OCI-M2 (cell line): Measurements from ENCODE around the gene TSPAN10.
A peak's percentile ranks its signal among the peaks of the same experiment; 100 is the strongest.
"Not testable (repeated sequence)": the region's sequence is repeated elsewhere in the genome, so short reads cannot be mapped to it uniquely, and the experiment has no call there.

Source experiments
- DNase-seq: peaks from one replicate; lab custom pipeline; 2025; ENCODE audit not compliant: unreplicated experiment; lab: John Stamatoyannopoulos, UW

TSPAN10 gene

DNA sequence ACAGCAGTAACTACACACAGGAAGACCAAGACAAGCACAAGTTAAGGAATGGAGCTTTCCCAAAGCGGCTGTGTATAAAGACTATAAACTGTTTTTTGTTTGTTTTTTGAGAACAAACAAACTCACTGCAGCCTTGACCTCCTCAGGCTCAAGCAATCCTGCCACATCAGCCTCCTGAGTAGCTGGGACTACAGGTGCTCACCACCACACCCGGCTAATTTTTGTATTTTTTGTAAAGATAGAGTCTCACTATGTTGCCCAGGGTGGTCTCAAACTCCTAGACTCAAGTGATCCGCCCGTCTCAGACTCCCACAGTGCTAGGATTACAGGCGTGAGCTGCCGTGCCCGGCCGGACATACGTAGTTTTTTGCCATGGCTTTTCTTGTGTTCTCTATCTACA is 23.4 kb downstream of the TSPAN10 start:
- no peak for DNase-seq

DNA sequence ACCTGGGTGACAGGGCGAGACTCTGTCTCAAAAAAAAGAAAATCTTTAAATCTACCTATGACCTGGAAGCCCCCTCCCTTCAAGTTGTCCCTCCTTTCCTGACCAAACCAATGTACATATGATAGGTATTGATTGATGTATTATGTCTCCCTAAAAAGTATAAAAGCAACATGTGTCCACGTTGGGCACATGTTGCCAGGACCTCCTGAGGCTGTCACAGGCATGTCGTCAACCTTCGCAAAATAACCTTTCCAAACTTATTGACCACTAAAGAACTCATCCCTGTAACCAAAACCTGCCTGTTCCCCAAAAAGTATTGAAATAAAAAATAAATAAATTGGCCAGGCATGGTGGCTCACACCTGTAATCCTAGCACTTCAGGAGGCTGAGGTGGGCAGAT is 25.0 kb downstream of the TSPAN10 start:
- no peak for DNase-seq

DNA sequence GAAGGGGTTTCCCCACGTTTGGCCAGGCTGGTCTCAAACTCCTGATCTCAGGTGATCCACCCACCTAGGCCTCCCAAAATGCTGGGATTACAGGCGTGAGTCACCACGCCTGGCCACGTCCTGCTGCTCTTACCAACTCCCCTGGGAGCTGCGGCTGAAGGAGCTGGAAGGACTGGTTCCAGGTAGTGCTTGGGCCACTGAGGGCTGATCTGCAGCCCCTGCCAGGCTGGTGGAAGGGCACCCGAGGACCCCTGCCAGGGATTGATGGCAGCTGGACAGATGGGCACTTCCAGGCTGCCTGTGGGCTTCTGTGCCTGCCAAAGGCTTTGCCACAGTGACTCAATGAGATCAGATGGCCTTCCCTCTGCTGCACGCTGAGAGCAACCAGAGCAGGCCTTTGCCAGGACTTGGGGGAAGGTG is 27.1 kb downstream of the TSPAN10 start:
- no peak for DNase-seq

- DNase-seq = no peak
These were observed 28.5 kb downstream of the TSPAN10 start for GRCh38 chr17:81665205-81666091.

DNA sequence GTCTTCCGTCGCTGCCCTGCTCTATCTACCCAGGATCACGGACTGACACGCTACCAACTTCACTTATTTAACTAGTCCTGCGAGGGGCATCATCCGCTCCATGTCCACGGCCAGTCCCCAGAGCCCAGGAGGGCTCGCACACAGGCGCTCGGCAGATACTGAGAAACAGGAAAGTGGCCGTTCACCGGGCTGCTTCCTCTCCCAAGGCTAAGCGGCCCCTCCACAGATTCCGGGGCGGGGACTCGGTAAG is 29.0 kb downstream of the TSPAN10 start:
- DNase-seq = no peak

DNA sequence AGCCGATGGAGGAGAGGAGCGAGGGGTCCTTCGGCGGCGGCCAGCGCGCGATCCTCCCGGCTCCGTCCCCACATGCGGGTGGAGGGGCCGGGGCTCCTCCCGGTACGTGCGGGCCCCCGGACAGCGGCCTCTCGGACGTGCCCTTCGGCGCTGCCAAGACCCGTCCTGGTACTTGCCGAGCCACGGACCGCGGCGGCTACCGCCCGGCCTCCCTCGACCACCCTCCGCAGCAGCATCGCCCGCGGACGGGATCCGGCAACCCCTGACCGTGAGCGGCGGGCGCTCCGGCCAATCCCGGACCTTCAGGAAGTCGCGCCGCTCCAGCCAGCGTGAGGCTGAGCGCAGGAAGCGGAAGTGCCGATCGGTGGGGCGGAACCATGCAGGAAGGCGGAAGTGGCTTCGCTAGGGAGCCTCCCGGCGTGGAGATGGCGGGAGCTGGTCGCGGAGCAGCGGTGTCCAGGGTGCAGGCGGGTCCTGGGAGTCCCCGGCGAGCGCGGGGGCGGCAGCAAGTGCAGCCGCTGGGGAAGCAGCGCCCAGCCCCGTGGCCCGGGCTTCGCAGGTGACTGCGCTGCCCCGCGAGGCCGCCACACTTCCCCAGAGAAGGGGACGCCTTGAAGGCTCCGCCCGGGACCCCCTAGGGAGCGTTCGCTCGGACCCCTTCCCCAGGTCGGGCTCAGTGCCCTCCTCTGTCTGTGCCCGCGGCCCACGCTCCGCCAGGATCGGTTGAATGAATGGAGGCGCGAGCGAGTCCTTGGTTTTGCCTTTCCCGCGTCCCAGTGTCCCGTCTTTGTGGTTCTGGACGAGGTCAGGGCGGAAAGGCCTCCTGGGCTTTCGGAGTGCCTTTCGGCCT is 29.6 kb downstream of the TSPAN10 start, which contains the start of the genes CCDC137 and OXLD1:
Gene CCDC137, plus strand, starts transcription at position 396 of the 850 bp plus-strand sequence. Its CDS starts 30 bp downstream, at position 426.
Gene OXLD1, minus strand, starts transcription at position 264 of the 850 bp plus-strand sequence. Its CDS starts 28 bp downstream, at position 236.
- peak; percentile 33 for DNase-seq

GRCh38 chr17:81667754-81668153 is 30.8 kb downstream of the TSPAN10 start:
- DNase-seq = no peak

- DNase-seq = no peak
These were observed 35.5 kb downstream of the TSPAN10 start for GRCh38 chr17:81672504-81672903.

GRCh38 chr17:81672954-81673353 is 36.0 kb downstream of the TSPAN10 start:
- no peak for DNase-seq

GRCh38 chr17:81673561-81674258 is 36.7 kb downstream of the TSPAN10 start:
- DNase-seq = no peak

DNA sequence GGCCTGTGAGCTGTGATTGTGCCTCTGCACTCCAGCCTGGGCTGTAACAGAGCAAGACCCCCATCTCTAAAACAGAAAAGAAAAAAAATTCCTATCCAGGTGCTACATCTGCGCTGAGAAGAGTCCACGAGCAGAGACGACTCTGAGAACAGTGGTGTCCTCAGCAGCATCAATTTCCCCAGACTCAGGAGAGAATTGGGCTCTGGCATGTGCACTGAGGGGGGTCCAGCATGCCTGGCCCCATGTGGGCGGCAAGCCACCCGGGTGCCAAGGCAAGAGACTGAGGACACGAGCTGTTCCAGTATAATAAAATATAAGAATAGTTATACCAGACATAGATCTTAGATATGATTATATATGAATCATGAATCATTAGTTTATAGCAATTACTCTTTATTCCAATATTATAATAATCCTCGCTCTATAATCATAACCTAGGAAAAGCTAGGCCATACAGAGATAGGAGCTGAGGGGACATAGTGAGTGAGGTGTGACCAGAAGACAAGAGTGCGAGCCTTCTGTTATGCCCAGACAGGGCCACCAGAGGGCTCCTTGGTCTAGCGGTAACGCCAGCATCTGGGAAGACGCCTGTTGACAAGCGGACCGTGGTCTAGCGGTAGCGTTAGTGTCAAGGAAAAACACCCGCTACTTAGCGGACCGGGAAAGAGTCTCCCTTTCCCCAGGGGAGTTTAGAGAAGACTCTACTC is 38.7 kb downstream of the TSPAN10 start:
- not testable (repeated sequence) for DNase-seq

DNA sequence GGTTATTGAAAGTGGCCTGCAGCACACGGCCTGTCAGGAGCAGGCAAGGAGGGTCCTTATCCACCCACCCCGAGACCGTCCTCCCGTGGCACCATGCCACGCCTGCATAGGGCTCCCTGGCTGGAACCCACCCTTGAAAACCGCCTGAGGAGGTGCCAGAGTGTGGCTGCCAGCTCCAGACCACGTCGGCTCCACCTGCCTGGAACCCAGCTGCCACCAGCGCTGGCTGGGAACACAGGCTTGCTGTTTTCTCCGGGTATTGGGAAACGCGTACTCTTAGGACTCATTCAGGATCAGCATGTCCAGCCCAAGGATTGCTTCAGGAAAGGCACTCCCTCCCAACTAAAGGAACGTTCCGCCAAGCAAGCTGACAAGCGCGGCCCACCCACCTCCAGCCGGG is 39.9 kb downstream of the TSPAN10 start:
- DNase-seq = no peak

GRCh38 chr17:81680150-81680549 is 43.2 kb downstream of the TSPAN10 start:
- DNase-seq = no peak

DNA sequence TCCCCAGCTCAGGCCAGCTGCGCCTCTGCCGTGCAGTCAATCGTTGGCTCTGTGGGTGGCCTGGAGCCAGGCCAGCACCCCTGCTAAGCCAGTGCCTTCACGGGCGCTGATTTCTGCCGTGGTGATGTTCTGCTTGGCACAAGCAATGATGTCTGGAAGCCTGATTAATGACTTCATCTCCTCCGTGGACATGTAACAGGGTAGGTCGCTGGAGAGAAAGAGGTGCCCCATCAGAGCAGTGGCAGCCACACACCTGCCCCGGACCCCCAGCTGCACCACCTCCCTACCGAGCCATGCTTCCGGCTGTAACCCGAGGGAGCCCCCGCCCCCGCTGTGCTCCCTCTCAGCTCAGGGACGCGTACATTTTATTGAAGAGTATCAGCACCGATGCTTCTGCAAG is 44.7 kb downstream of the TSPAN10 start:
- no peak for DNase-seq

DNA sequence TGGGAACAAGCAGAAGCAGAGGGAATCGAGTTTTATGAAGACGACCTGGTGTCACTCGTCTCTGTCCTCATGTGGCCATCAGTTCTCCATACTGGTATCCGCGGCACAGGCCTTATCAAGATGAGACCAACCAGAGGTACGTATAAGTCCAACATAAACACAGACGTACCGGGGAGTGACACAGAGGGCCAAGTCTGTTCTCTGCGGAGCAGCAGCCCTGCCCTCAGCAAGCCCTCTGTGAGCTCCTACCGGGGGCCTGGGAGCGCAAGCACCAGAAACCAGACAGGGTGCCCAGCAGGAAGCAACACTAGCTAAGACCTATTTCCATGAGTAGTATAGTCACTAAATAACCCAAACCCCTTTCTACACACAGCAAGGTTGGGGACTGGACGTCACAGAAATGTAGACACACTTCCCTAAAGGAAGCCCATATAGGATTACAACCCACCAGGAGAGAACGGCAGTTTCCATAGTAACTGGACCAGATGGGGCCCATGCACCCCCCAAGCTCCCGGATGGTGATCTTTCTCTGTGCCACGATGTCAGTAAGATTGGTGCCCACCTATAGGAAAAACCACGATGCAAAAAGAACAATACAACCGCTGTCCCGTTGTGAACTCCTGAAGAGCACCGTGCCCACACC is 45.7 kb downstream of the TSPAN10 start:
- DNase-seq = no peak

DNA sequence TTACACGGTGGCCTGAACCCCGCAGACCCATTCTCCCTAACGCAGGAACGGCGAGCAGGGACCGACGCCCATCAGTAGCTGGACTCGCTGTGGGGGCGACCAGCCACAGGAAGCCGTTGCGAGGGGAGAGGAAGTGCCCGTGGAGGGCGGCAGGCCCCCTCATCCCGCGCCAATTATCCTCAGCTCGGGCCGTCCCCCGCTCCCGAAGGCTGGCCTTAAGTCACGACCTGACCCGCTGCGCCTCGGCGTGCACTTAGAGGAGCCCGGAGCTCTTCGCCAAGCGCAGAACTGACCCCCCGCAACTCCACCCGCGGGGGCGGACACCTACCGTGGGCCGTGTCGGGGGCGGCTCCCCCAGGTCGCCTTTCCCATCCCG is 46.2 kb downstream of the TSPAN10 start:
- no peak for DNase-seq

GRCh38 chr17:81683584-81684441 is 46.8 kb downstream of the TSPAN10 start, which contains the start of the genes ARL16 and HGS:
Gene ARL16, minus strand, starts transcription at chr17:81683797. Its CDS starts 44 bp downstream, at chr17:81683753.
Gene HGS, plus strand, starts transcription at chr17:81684011. Its CDS starts 56 bp downstream, at chr17:81684067.
- peak; percentile 90 for DNase-seq

- no peak for DNase-seq
These were observed 47.5 kb downstream of the TSPAN10 start for GRCh38 chr17:81684442-81684911.

DNA sequence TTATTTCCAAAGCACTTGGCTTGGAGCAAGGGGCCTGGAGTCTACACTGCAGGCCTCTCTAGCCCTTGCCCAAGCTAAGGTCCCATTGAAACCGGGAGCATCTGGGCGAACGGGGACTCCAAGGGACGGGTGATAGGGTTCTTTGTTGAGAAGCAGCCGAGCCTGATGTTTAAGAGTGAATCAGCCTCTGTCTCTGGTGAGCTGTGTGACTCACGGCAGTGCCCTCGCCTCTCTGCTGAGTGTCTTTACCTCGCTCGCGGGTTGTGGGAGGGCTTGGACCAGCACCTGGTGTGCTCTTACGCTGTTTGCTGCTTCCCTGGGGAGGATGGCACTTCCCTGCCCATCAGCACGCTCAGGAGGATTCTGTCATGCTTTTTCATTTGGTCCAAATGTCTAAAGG is 48.1 kb downstream of the TSPAN10 start:
- DNase-seq = no peak
